Measurements from ENCODE around the gene SUMO2. TPM values are rescaled to one million over a fixed set of nuclear protein-coding genes. Genes with fewer than 3 reads are reported as not detected.
"Not testable (repeated sequence)": the region's sequence is repeated elsewhere in the genome, so short reads cannot be mapped to it uniquely, and the experiment has no call there.

The SUMO2 gene
- total and polyA plus RNA-seq, 2 experiments from 2014 or later: 112 to 424 TPM

GRCh38 chr17:75218131-75218530 lies 35.4 kb upstream of the SUMO2 start:
- Histone ChIP-seq H3K9me2 (replicated peaks; ENCODE audit: insufficient read depth) (no peaks in the 10 kb centered on the region), H2AFZ (no peak overlapping the region), H3K27me3 (no peaks in the 10 kb centered on the region), H3K27ac (no peak overlapping the region), H3K79me2 (no peaks in the 10 kb centered on the region), H3K4me3 (no peak overlapping the region), H3K36me3 (replicated peaks; ENCODE audit: insufficient read depth, low read depth) (no peaks in the 10 kb centered on the region), H4K20me1 (ENCODE audit: insufficient read depth, poor library complexity, severe bottlenecking) (no peaks in the 10 kb centered on the region), H3K4me1 (ENCODE audit: insufficient read depth) (no peaks in the 10 kb centered on the region), H3K9me3 (ENCODE audit: low read depth) (no peaks in the 10 kb centered on the region), H3K4me2 (no peak overlapping the region)
- DNase-seq (ENCODE audit: low spot score): no peak
- 95% methylated on average over 6 of the region's 6 CpGs for WGBS (ENCODE audit: low lambda C conversion rate, missing lambda C conversion rate)
- TF ChIP-seq EZH2phosphoT487 (IDR thresholded peaks at IDR 0.05; ENCODE audit: low read depth, severe bottlenecking, unreplicated experiment) (no peak), CTCF (IDR thresholded peaks at IDR 0.05; ENCODE audit: poor library complexity) (no peak)

DNA sequence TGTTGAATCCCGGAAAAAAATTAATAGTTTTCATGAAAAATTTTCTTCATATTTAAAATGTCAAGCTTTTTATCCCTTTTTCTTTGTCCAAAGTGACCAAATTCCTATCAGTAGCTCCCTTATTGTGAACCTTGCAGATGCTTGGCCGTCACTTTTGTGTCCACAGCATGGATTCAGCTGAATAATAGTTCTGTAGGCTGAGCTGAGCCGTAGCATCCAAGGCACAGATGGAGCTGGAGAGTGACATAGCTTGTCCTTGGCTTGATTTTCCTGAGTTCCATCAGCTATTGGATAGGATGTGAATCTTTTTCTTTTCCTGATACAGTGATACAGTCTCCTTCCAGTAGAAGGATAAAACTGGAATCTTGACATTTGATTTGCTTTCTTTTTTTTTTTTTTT lies 26.3 kb upstream of the SUMO2 start:
- Histone ChIP-seq H3K36me3 (replicated peaks; ENCODE audit: insufficient read depth, low read depth) (peaks cover 3% of the 10 kb centered on the region), H3K4me2 (no peak overlapping the region), H3K9me3 (ENCODE audit: low read depth) (no peaks in the 10 kb centered on the region), H3K4me3 (no peak overlapping the region), H3K27ac (no peak overlapping the region), H2AFZ (no peak overlapping the region), H3K9me2 (replicated peaks; ENCODE audit: insufficient read depth) (no peaks in the 10 kb centered on the region), H3K79me2 (peaks cover 41% of the 10 kb centered on the region), H4K20me1 (ENCODE audit: insufficient read depth, poor library complexity, severe bottlenecking) (no peaks in the 10 kb centered on the region), H3K27me3 (no peaks in the 10 kb centered on the region), H3K4me1 (ENCODE audit: insufficient read depth) (peaks cover 6% of the 10 kb centered on the region)
- TF ChIP-seq CTCF (IDR thresholded peaks at IDR 0.05; ENCODE audit: poor library complexity) (no peak), EZH2phosphoT487 (IDR thresholded peaks at IDR 0.05; ENCODE audit: low read depth, severe bottlenecking, unreplicated experiment) (no peak), EZH2 (IDR thresholded peaks at IDR 0.05; ENCODE audit: borderline replicate concordance) (no peak)
- no peak for DNase-seq (ENCODE audit: low spot score)
- WGBS (ENCODE audit: low lambda C conversion rate, missing lambda C conversion rate): 98% methylated on average over 3 of the region's 3 CpGs

DNA sequence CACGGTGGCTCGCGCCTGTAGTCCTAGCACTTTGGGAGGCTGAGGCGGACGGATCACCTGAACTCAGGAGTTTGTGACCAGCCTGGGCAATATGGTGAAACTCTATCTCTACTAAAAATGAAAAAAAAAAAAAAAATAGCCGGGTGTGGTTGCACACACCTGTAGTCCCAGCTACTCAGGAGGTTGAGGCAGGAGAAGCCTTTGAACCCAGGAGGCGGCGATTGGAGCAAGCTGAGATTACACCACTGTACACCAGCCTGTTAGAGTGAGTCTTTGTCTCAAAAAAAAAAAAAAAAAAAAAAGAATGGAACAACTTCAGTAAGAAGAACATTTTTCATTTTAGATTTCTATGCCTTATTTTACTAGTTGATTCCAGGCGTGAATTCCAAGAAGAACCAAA lies 25.4 kb upstream of the SUMO2 start:
- no peaks in the 10 kb centered on the region for H3K9me3 ChIP-seq (ENCODE audit: low read depth)
- H3K79me2 ChIP-seq: peaks cover 41% of the 10 kb centered on the region
- no peak overlapping the region for H2AFZ ChIP-seq
- no peak overlapping the region for H3K27ac ChIP-seq
- 92% methylated on average over 9 of the region's 9 CpGs for WGBS (ENCODE audit: low lambda C conversion rate, missing lambda C conversion rate)
- H3K4me3 ChIP-seq: no peak overlapping the region
- H3K4me2 ChIP-seq: no peak overlapping the region
- TF ChIP-seq EZH2phosphoT487 (IDR thresholded peaks at IDR 0.05; ENCODE audit: low read depth, severe bottlenecking, unreplicated experiment) (no peak), CTCF (IDR thresholded peaks at IDR 0.05; ENCODE audit: poor library complexity) (no peak), EZH2 (IDR thresholded peaks at IDR 0.05; ENCODE audit: borderline replicate concordance) (no peak)
- no peaks in the 10 kb centered on the region for H4K20me1 ChIP-seq (ENCODE audit: insufficient read depth, poor library complexity, severe bottlenecking)
- peaks cover 6% of the 10 kb centered on the region for H3K4me1 ChIP-seq (ENCODE audit: insufficient read depth)
- peaks cover 3% of the 10 kb centered on the region for H3K36me3 ChIP-seq (replicated peaks; ENCODE audit: insufficient read depth, low read depth)
- DNase-seq (ENCODE audit: low spot score): no peak
- H3K9me2 ChIP-seq (replicated peaks; ENCODE audit: insufficient read depth): no peaks in the 10 kb centered on the region
- H3K27me3 ChIP-seq: no peaks in the 10 kb centered on the region

DNA sequence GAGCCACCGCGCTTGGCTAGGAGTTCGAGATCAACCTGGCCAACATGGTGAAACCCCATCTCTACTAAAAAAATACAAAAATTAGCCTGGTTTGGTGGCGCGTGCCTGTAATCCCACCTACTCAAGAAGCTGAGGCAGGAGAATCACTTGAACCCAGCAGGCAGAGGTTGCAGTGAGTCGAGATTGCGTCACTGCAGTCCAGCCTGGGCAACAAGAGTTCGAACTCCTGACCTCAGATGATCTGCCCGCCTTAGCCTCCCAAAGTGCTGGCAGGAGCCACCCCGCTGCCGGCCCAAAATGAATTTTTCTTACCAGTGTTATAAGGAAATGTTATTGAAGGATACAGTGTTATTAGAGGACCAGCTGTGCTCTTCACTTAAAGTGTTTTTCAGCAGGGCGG lies 25.0 kb upstream of the SUMO2 start:
- no peaks in the 10 kb centered on the region for H3K9me3 ChIP-seq (ENCODE audit: low read depth)
- H3K36me3 ChIP-seq (replicated peaks; ENCODE audit: insufficient read depth, low read depth): peaks cover 3% of the 10 kb centered on the region
- H3K4me2 ChIP-seq: no peak overlapping the region
- H3K79me2 ChIP-seq: peaks cover 41% of the 10 kb centered on the region
- H3K4me3 ChIP-seq: no peak overlapping the region
- no peak overlapping the region for H2AFZ ChIP-seq
- WGBS (ENCODE audit: low lambda C conversion rate, missing lambda C conversion rate): 86% methylated on average over 12 of the region's 12 CpGs
- DNase-seq (ENCODE audit: low spot score): no peak
- H3K27ac ChIP-seq: no peak overlapping the region
- no peaks in the 10 kb centered on the region for H4K20me1 ChIP-seq (ENCODE audit: insufficient read depth, poor library complexity, severe bottlenecking)
- H3K27me3 ChIP-seq: no peaks in the 10 kb centered on the region
- H3K4me1 ChIP-seq (ENCODE audit: insufficient read depth): peaks cover 6% of the 10 kb centered on the region
- no peak for TF ChIP-seq EZH2phosphoT487 (IDR thresholded peaks at IDR 0.05; ENCODE audit: low read depth, severe bottlenecking, unreplicated experiment)
- TF ChIP-seq EZH2 (IDR thresholded peaks at IDR 0.05; ENCODE audit: borderline replicate concordance): no peak
- TF ChIP-seq CTCF (IDR thresholded peaks at IDR 0.05; ENCODE audit: poor library complexity): no peak
- no peaks in the 10 kb centered on the region for H3K9me2 ChIP-seq (replicated peaks; ENCODE audit: insufficient read depth)

DNA sequence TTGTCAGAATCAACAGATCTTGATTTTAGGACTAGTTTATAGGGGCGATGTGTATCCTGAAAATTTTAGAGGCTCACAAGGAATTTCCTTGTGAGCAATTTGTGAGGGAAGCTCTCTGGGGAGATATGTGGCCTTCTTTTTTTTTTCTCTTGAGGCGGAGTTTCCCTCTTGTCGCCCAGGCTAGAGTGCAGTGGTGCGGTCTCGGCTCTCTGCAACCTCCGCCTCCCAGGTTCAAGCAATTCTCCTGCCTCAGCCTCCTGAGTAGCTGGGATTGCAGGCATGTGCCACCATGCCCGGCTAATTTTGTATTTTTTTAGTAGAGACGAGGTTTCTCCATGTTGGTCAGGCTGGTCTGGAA lies 24.3 kb upstream of the SUMO2 start:
- 97% methylated on average over 8 of the region's 8 CpGs for WGBS (ENCODE audit: low lambda C conversion rate, missing lambda C conversion rate)
- not testable (repeated sequence) for H3K4me3 ChIP-seq; H4K20me1 ChIP-seq (ENCODE audit: insufficient read depth, poor library complexity, severe bottlenecking); DNase-seq (ENCODE audit: low spot score); H3K9me3 ChIP-seq (ENCODE audit: low read depth); H3K36me3 ChIP-seq (replicated peaks; ENCODE audit: insufficient read depth, low read depth); H3K27me3 ChIP-seq; H3K4me1 ChIP-seq (ENCODE audit: insufficient read depth); H2AFZ ChIP-seq; H3K9me2 ChIP-seq (replicated peaks; ENCODE audit: insufficient read depth); H3K27ac ChIP-seq
- peaks cover 41% of the 10 kb centered on the region for H3K79me2 ChIP-seq
- peak overlapping the region; percentile 77 for H3K4me2 ChIP-seq

Measured in hepatocyte (in vitro differentiated cells).